KMS-11 (cell line): ENCODE measurements around the gene FCRLB.

ENCODE experiments used
- H2AFZ ChIP-seq: fragments of 200-600 bp; sonication (generic); 2 replicates; pipeline ENCODE4 v1.6.1; 2016; ENCODE audit warnings: antibody characterized with exemption, mixed run types, low read depth
- H3K27ac ChIP-seq: fragments of 200-600 bp; sonication (generic); 2 replicates; pipeline ENCODE4 v1.6.1; 2016; ENCODE audit warnings: mild to moderate bottlenecking, mixed run types
- H3K27me3 ChIP-seq: fragments of 200-600 bp; sonication (generic); 2 replicates; pipeline ENCODE4 v1.6.1; 2017; ENCODE audit warnings: mild to moderate bottlenecking, low read depth, mixed run types, moderate library complexity; ENCODE audit not compliant: insufficient read depth
- H3K36me3 ChIP-seq: fragments of 200-600 bp; sonication (generic); 2 replicates; pipeline ENCODE4 v1.6.1; 2017; ENCODE audit warnings: mild to moderate bottlenecking, mixed run types; ENCODE audit not compliant: insufficient read depth
- H3K4me1 ChIP-seq: fragments of 200-600 bp; sonication (generic); 2 replicates; pipeline ENCODE4 v1.6.1; 2016; ENCODE audit warnings: mild to moderate bottlenecking, low read depth, mixed run types; ENCODE audit not compliant: poor library complexity, severe bottlenecking
- H3K4me2 ChIP-seq: fragments of 200-600 bp; sonication (generic); 2 replicates; pipeline ENCODE4 v1.7.0; 2016; ENCODE audit warnings: mild to moderate bottlenecking, mixed run types
- H3K4me3 ChIP-seq: fragments of 200-600 bp; sonication (generic); IDR thresholded peaks from 2 replicates; pipeline ENCODE4 v1.6.1; 2017; ENCODE audit warnings: low read depth, low read length, mixed read lengths; ENCODE audit not compliant: insufficient read depth
- H3K79me2 ChIP-seq: fragments of 200-600 bp; sonication (generic); 2 replicates; pipeline ENCODE4 v1.6.1; 2016; ENCODE audit warnings: low read depth, mixed run types; ENCODE audit not compliant: insufficient read depth
- H3K9ac ChIP-seq: fragments of 200-600 bp; sonication (generic); 2 replicates; pipeline ENCODE4 v1.6.1; 2016; ENCODE audit warnings: mild to moderate bottlenecking, mixed run types
- H4K20me1 ChIP-seq: fragments of 200-600 bp; sonication (generic); 2 replicates; pipeline ENCODE4 v1.6.1; 2016; ENCODE audit warnings: mild to moderate bottlenecking, mixed run types; ENCODE audit not compliant: insufficient read depth
- CTCF ChIP-seq: fragments of 200-600 bp; sonication (generic); conservative IDR thresholded peaks from 2 replicates; pipeline ENCODE4 v1.6.1; 2017; ENCODE audit warnings: low read depth, mild to moderate bottlenecking, antibody characterized with exemption, low read length, moderate library complexity, mixed read lengths

Gene FCRLB

GRCh38 chr1:161706113-161706481 is 15.2 kb upstream of the FCRLB start:
- Histone ChIP-seq H3K79me2 (no peaks in the 10 kb centered on the region), H3K27me3 (no peaks in the 10 kb centered on the region), H3K4me2 (no peak overlapping the region), H4K20me1 (no peaks in the 10 kb centered on the region), H3K36me3 (no peaks in the 10 kb centered on the region), H3K27ac (no peak overlapping the region), H3K9ac (no peak overlapping the region), H3K4me1 (peaks cover 13% of the 10 kb centered on the region), H2AFZ (no peak overlapping the region), H3K4me3 (no peak overlapping the region)
- TF ChIP-seq CTCF = no peak

- Histone ChIP-seq H3K9ac (no peak within 1 kb of the TSS), H3K4me2 (no peak within 1 kb of the TSS), H4K20me1 (no peaks in the 10 kb centered on the region), H3K4me1 (peaks cover 13% of the 10 kb centered on the region), H3K79me2 (no peaks in the 10 kb centered on the region), H3K27me3 (no peaks in the 10 kb centered on the region), H3K36me3 (no peaks in the 10 kb centered on the region), H3K4me3 (no peak within 1 kb of the TSS), H3K27ac (no peak within 1 kb of the TSS), H2AFZ (no peak within 1 kb of the TSS)
- TF ChIP-seq CTCF = no peak
These were observed 14.6 kb upstream of the FCRLB start, which contains the start of gene FCRLA for GRCh38 chr1:161706482-161707347. Gene FCRLA (plus strand): TSS chr1:161707229. CDS start chr1:161707265, 36 bp downstream.

- no peak overlapping the region for H3K4me2 ChIP-seq
- no peak overlapping the region for H3K9ac ChIP-seq
These were observed 13.8 kb upstream of the FCRLB start for GRCh38 chr1:161707503-161707902.

GRCh38 chr1:161709373-161709772 is 12.0 kb upstream of the FCRLB start:
- H3K4me2 ChIP-seq = no peak overlapping the region
- no peak overlapping the region for H3K9ac ChIP-seq
- no peak overlapping the region for H3K27ac ChIP-seq
- H4K20me1 ChIP-seq = no peaks in the 10 kb centered on the region
- no peak for TF ChIP-seq CTCF
- no peak overlapping the region for H2AFZ ChIP-seq
- H3K36me3 ChIP-seq = no peaks in the 10 kb centered on the region
- peaks cover 13% of the 10 kb centered on the region for H3K4me1 ChIP-seq
- no peaks in the 10 kb centered on the region for H3K27me3 ChIP-seq
- H3K4me3 ChIP-seq = no peak overlapping the region
- no peaks in the 10 kb centered on the region for H3K79me2 ChIP-seq

More at GRCh38 chr1:161707503-161707902, 13.8 kb upstream of the FCRLB start:
- no peak overlapping the region for H3K4me3 ChIP-seq
- H3K79me2 ChIP-seq = no peaks in the 10 kb centered on the region
- H3K27me3 ChIP-seq = no peaks in the 10 kb centered on the region
- no peak overlapping the region for H2AFZ ChIP-seq
- H3K36me3 ChIP-seq = no peaks in the 10 kb centered on the region
- H3K27ac ChIP-seq = no peak overlapping the region
- peaks cover 13% of the 10 kb centered on the region for H3K4me1 ChIP-seq
- no peaks in the 10 kb centered on the region for H4K20me1 ChIP-seq
- no peak for TF ChIP-seq CTCF
